Measurements from ENCODE around the gene CKM. TPM values are rescaled to one million over a fixed set of nuclear protein-coding genes. Genes with fewer than 3 reads are reported as not detected.

Gene CKM
- total RNA-seq, 2 donors from 2014 or later: 0.85 to 3.0 TPM

GRCh38 chr19:45356760-45357444 is 34.2 kb upstream of the CKM start:
- no peak for TF ChIP-seq CTCF (IDR thresholded peaks at IDR 0.05)
- Histone ChIP-seq H3K36me3 (peaks cover 16% of the 10 kb centered on the region), H3K27me3 (replicated peaks; ENCODE audit: insufficient read depth) (no peaks in the 10 kb centered on the region), H3K4me1 (ENCODE audit: control insufficient read depth in 1 of 2, low read depth in 2 of 2) (no peaks in the 10 kb centered on the region), H3K27ac (no peak overlapping the region), H3K4me3 (no peak overlapping the region), H3K9me3 (no peaks in the 10 kb centered on the region)
- ATAC-seq (ENCODE audit: insufficient number of reproducible peaks, low FRiP score, low read depth): no peak
- DNase-seq (ENCODE audit: low spot score): no peak

GRCh38 chr19:45355910-45356309 is 33.2 kb upstream of the CKM start:
- TF ChIP-seq CTCF (IDR thresholded peaks at IDR 0.05): no peak
- Histone ChIP-seq H3K4me3 (no peak overlapping the region), H3K4me1 (ENCODE audit: control insufficient read depth in 1 of 2, low read depth in 2 of 2) (no peaks in the 10 kb centered on the region), H3K27ac (no peak overlapping the region), H3K27me3 (replicated peaks; ENCODE audit: insufficient read depth) (no peaks in the 10 kb centered on the region), H3K9me3 (no peaks in the 10 kb centered on the region), H3K36me3 (peaks cover 13% of the 10 kb centered on the region)
- DNase-seq (ENCODE audit: low spot score) (no peak), ATAC-seq (ENCODE audit: insufficient number of reproducible peaks, low FRiP score, low read depth) (no peak)

GRCh38 chr19:45355402-45355801 is 32.7 kb upstream of the CKM start:
- H3K36me3 ChIP-seq: peaks cover 13% of the 10 kb centered on the region
- DNase-seq (ENCODE audit: low spot score) (no peak), ATAC-seq (ENCODE audit: insufficient number of reproducible peaks, low FRiP score, low read depth) (no peak)
- no peaks in the 10 kb centered on the region for H3K27me3 ChIP-seq (replicated peaks; ENCODE audit: insufficient read depth)
- H3K4me3 ChIP-seq: no peak overlapping the region
- H3K4me1 ChIP-seq (ENCODE audit: control insufficient read depth in 1 of 2, low read depth in 2 of 2): no peaks in the 10 kb centered on the region
- no peaks in the 10 kb centered on the region for H3K9me3 ChIP-seq
- no peak for TF ChIP-seq CTCF (IDR thresholded peaks at IDR 0.05)
- no peak overlapping the region for H3K27ac ChIP-seq

GRCh38 chr19:45354241-45354842 is 31.7 kb upstream of the CKM start:
- no peak overlapping the region for H3K27ac ChIP-seq
- DNase-seq (ENCODE audit: low spot score): no peak
- peaks cover 13% of the 10 kb centered on the region for H3K36me3 ChIP-seq
- no peak for ATAC-seq (ENCODE audit: insufficient number of reproducible peaks, low FRiP score, low read depth)
- TF ChIP-seq CTCF (IDR thresholded peaks at IDR 0.05): no peak
- H3K9me3 ChIP-seq: no peaks in the 10 kb centered on the region
- H3K4me3 ChIP-seq: no peak overlapping the region
- H3K27me3 ChIP-seq (replicated peaks; ENCODE audit: insufficient read depth): no peaks in the 10 kb centered on the region
- no peaks in the 10 kb centered on the region for H3K4me1 ChIP-seq (ENCODE audit: control insufficient read depth in 1 of 2, low read depth in 2 of 2)

- Histone ChIP-seq H3K4me3 (no peak overlapping the region), H3K27me3 (replicated peaks; ENCODE audit: insufficient read depth) (no peaks in the 10 kb centered on the region), H3K9me3 (no peaks in the 10 kb centered on the region), H3K4me1 (ENCODE audit: control insufficient read depth in 1 of 2, low read depth in 2 of 2) (no peaks in the 10 kb centered on the region), H3K36me3 (peaks cover 13% of the 10 kb centered on the region), H3K27ac (no peak overlapping the region)
- no peak for ATAC-seq (ENCODE audit: insufficient number of reproducible peaks, low FRiP score, low read depth)
- no peak for DNase-seq (ENCODE audit: low spot score)
- TF ChIP-seq CTCF (IDR thresholded peaks at IDR 0.05): no peak
Observed at GRCh38 chr19:45352914-45353796, 30.5 kb upstream of the CKM start.
